Endothelial cell (in vitro differentiated cells): ENCODE data around the gene INO80. TPM values are rescaled to one million over a fixed set of nuclear protein-coding genes. Genes with fewer than 3 reads are reported as not detected.
A peak's percentile ranks its signal among the peaks of the same experiment; 100 is the strongest.

Experiments
- DNase-seq: peaks from one replicate; pipeline ENCODE4 v3.0.0; 2021; ENCODE audit warnings: low spot score
- H3K27ac Mint-ChIP-seq: one replicate; pipeline ENCODE4 v1.8.0; 2021; ENCODE audit warnings: mixed read lengths, inconsistent platforms; ENCODE audit not compliant: unreplicated experiment
- H3K27me3 Mint-ChIP-seq: one replicate; pipeline ENCODE4 v1.8.0; 2021; ENCODE audit warnings: mild to moderate bottlenecking, moderate library complexity, mixed read lengths, inconsistent platforms; ENCODE audit not compliant: unreplicated experiment
- H3K36me3 Mint-ChIP-seq: one replicate; pipeline ENCODE4 v1.8.0; 2021; ENCODE audit warnings: mild to moderate bottlenecking, low read depth, mixed read lengths, inconsistent platforms; ENCODE audit not compliant: unreplicated experiment
- H3K4me1 Mint-ChIP-seq: one replicate; pipeline ENCODE4 v1.8.0; 2021; ENCODE audit warnings: mild to moderate bottlenecking, mixed read lengths, inconsistent platforms; ENCODE audit not compliant: unreplicated experiment
- H3K4me3 Mint-ChIP-seq: one replicate; pipeline ENCODE4 v1.8.0; 2021; ENCODE audit warnings: mild to moderate bottlenecking, mixed read lengths, inconsistent platforms; ENCODE audit not compliant: unreplicated experiment
- H3K9me3 Mint-ChIP-seq: one replicate; pipeline ENCODE4 v1.8.0; 2021; ENCODE audit warnings: mixed read lengths, inconsistent platforms; ENCODE audit not compliant: unreplicated experiment
- CTCF ChIP-seq: fragments of 200-600 bp; sonication (generic); IDR thresholded peaks from one replicate; pipeline ENCODE4 v1.5.0; 2021; ENCODE audit warnings: antibody characterized with exemption; ENCODE audit not compliant: unreplicated experiment
- total RNA-seq: library from RNA; stranded (reverse); fragmentation: NEBNext Ultra II Directional; extraction: Animal tissue kit (Norgen Biotek cat#: 25700); gene quantifications from one replicate; pipeline ENCODE4 v1.2.1, GENCODE V29; 2021; ENCODE audit not compliant: unreplicated experiment

INO80 gene
- total RNA-seq, 1 donor from 2014 or later = 26.6 TPM

- H3K4me1 Mint-ChIP-seq = peaks cover 66% of the 10 kb centered on the region
- H3K9me3 Mint-ChIP-seq = no peaks in the 10 kb centered on the region
- H3K27me3 Mint-ChIP-seq = no peaks in the 10 kb centered on the region
- DNase-seq = no peak
- no peak for TF ChIP-seq CTCF
- no peak overlapping the region for H3K4me3 Mint-ChIP-seq
- peaks cover 10% of the 10 kb centered on the region for H3K36me3 Mint-ChIP-seq
- peak overlapping the region; percentile 74 for H3K27ac Mint-ChIP-seq
Observed at GRCh38 chr15:41013691-41014414, 102.2 kb downstream of the INO80 start.

DNA sequence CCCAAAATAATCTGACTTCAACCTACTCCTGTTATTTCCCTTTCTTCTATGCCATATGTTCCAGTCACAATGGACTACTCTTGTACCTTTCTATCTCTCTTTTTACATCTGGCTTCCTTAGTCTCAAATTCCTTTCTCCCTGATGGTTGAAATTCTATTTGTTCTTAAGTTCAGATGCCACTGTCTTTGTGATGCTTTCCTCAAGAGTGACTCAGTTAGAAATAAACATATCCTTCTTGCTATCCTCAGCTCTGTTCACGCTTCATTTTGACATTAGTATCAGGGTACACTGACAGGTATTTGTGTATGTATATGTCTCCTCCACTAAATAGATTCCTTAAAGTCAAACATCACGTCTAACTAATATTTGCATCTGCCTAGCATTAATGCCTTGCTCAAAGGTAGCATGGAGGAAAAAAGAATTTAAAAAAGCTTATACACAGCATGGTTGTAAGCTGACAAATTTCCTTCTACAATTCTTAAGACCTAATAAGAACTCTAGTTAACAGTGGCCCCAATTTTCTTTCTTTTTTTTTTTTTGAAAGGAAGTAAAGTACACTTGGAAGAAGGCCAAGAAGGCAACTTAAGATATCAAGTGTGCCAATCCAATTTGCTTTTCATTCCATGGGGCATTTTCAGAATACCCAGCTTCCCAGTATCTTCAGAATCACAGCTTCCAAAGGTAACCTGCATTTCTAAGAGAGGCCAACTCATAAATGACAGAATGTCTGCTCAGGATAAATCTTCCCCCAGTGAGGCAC lies 104.8 kb downstream of the INO80 start:
- no peak for DNase-seq
- Mint-ChIP-seq H3K9me3 (no peaks in the 10 kb centered on the region), H3K36me3 (peaks cover 15% of the 10 kb centered on the region), H3K4me1 (peaks cover 44% of the 10 kb centered on the region), H3K27me3 (no peaks in the 10 kb centered on the region), H3K4me3 (no peak overlapping the region), H3K27ac (peak overlapping the region; percentile 48)
- TF ChIP-seq CTCF = no peak

GRCh38 chr15:41010345-41010744 lies 105.7 kb downstream of the INO80 start:
- Mint-ChIP-seq H3K27ac (no peak overlapping the region), H3K36me3 (peaks cover 16% of the 10 kb centered on the region), H3K4me1 (peaks cover 43% of the 10 kb centered on the region), H3K4me3 (no peak overlapping the region), H3K9me3 (no peaks in the 10 kb centered on the region), H3K27me3 (no peaks in the 10 kb centered on the region)
- no peak for DNase-seq
- TF ChIP-seq CTCF = no peak

GRCh38 chr15:41006479-41006878 lies 109.6 kb downstream of the INO80 start:
- no peak overlapping the region for H3K27ac Mint-ChIP-seq
- peaks cover 24% of the 10 kb centered on the region for H3K4me1 Mint-ChIP-seq
- no peak for TF ChIP-seq CTCF
- peaks cover 12% of the 10 kb centered on the region for H3K36me3 Mint-ChIP-seq
- H3K4me3 Mint-ChIP-seq = peak overlapping the region; percentile 12
- H3K27me3 Mint-ChIP-seq = no peaks in the 10 kb centered on the region
- DNase-seq = no peak
- H3K9me3 Mint-ChIP-seq = no peaks in the 10 kb centered on the region

DNA sequence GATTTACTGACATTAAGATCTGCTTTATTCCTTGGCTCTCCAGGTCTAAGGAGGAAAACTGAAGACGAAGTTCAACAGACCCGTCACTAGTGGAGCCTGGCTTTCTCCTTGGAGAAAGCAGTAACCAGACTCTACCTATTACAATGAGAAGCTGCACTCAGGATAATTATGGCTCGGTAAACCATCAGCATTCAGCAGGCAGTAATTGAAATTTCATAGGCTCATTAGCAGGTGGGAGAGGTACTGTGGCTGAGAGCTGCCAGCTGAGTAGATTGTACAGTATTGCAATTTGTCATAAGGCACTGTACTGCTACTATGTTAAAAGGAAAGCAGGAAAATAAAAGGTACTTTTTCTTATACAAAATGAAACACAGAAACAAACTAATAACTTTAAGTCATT lies 111.6 kb downstream of the INO80 start:
- Mint-ChIP-seq H3K27ac (no peak overlapping the region), H3K27me3 (no peaks in the 10 kb centered on the region), H3K36me3 (peaks cover 15% of the 10 kb centered on the region), H3K9me3 (no peaks in the 10 kb centered on the region), H3K4me1 (peaks cover 14% of the 10 kb centered on the region), H3K4me3 (no peak overlapping the region)
- no peak for DNase-seq
- TF ChIP-seq CTCF = no peak
